ENCODE data around the gene CREB3. TPM values are rescaled to one million over a fixed set of nuclear protein-coding genes. Genes with fewer than 3 reads are reported as not detected.

Gene CREB3
- total RNA-seq, 1 donor = 56.1 TPM

- H3K4me3 ChIP-seq (ENCODE audit: low read depth, low read length) = peak overlapping the region; percentile 79
- no peak for TF ChIP-seq CTCF (IDR thresholded peaks at IDR 0.05; ENCODE audit: insufficient read depth, low read length)
- DNase-seq (ENCODE audit: low read depth) = no peak
Measured at GRCh38 chr9:35687972-35688557, 44.4 kb upstream of the CREB3 start.

DNA sequence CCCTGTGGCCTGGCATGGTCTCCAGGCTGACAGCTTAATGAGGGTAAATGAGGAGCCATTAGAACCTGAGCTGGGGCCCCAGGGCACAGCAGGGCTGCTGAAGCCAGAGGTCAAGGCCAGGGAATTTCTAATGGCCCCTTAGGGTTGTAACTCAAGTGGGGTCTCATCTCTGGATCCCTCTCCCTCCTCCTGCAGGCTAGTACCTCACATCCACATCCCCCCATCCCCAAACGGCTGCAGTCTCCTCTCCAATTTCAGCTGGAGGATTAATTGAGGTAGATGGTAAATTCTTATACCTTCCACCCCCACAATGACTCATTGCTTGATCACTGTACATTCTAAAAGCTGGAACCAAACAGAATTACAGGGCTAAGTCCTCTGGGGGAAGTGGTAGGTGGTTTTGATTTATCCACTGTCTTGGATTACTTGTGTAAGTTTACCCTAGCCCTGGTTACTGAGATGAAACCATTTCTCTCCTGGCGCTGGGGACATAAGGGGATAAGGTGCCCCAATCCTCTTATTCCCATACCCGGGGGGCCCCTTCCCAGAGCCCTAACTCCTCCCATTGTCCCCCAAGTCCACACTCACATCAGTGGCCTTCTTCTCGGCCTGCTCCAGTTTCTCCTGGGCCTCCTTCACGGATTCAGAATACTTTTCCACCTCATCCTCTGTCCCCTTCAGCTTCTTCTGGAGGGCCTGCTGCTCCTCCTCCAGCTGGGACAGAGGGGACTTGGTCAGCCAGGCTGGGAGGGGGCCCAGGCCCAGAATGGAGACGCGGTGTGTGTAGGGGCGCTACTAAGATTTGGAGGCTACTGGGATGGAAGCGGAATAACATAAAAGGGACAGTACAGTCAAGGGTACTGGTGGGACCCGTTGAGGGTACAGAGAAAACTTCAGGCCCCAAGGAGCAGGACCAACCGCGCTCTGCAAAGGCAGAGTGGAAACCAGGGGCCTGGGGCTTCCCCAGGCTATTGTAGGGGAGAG lies 43.6 kb upstream of the CREB3 start:
- peak; percentile 84 for DNase-seq (ENCODE audit: low read depth)
- peak overlapping the region; percentile 79 for H3K4me3 ChIP-seq (ENCODE audit: low read depth, low read length)
- no peak for TF ChIP-seq CTCF (IDR thresholded peaks at IDR 0.05; ENCODE audit: insufficient read depth, low read length)

DNA sequence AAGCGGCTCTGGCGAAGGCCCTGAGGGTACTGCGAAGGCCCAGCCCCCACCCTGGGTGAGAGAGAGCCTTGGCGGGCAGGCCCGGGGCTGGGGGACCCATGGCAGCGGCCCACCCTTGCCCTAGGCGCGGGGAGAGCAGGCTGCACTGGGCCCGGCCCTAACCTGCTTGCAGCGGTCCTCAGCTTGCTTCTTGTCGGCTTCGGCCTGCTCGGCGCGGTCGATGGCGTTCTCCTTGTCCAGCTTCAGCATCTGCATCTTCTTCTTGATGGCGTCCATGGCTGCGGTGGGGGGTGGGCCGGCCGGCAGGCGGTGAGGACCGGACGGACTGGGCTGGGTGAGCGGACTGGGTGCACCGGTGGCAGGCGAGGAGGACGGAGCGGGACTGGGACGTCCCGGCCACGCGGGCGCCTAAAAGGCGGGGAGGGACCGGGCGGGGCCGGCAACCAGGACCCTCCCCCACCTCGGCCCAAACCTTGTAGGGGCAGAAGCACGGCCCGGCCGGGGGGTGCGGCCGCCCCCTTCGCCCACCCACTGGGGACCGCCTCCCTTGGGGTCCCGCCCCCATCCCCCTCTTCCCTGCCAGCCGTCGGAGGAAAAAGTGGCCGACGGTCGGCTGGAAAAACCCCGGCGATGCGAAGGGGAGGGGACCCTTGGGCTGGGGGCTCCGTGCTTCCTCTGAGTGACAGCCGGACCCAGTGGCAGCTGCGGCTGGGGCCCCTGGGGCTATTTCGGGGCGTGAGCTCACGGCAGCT lies 42.7 kb upstream of the CREB3 start, which contains the start of gene TPM2:
TPM2 (minus strand) TSS at position 384 of the 752 bp plus-strand sequence; CDS start at position 276, 108 bp downstream.
- DNase-seq (ENCODE audit: low read depth) = peak; percentile 68
- peak within 1 kb of the TSS; percentile 79 for H3K4me3 ChIP-seq (ENCODE audit: low read depth, low read length)
- TF ChIP-seq CTCF (IDR thresholded peaks at IDR 0.05; ENCODE audit: insufficient read depth, low read length) = no peak

DNA sequence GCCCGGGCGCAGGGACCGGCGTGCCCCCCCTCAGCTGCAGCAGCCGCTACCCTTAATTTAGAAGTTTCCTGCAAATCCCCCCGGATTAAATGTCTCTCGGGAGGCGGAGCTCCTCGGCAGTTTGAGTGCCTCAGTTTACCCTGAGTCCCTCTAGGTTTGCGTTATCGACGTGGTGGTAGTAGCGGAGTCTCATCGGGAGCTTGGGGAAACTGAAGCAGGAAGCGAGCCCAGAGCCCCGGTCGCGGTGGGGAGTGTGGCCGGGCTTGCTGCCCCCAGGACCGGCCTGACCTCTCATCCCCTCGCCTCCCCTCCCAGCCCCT lies 42.2 kb upstream of the CREB3 start:
- H3K4me3 ChIP-seq (ENCODE audit: low read depth, low read length) = peak overlapping the region; percentile 79
- no peak for TF ChIP-seq CTCF (IDR thresholded peaks at IDR 0.05; ENCODE audit: insufficient read depth, low read length)
- peak; percentile 44 for DNase-seq (ENCODE audit: low read depth)

GRCh38 chr9:35690614-35691333 lies 41.7 kb upstream of the CREB3 start:
- peak; percentile 71 for DNase-seq (ENCODE audit: low read depth)
- H3K4me3 ChIP-seq (ENCODE audit: low read depth, low read length) = peak overlapping the region; percentile 79
- no peak for TF ChIP-seq CTCF (IDR thresholded peaks at IDR 0.05; ENCODE audit: insufficient read depth, low read length)

DNA sequence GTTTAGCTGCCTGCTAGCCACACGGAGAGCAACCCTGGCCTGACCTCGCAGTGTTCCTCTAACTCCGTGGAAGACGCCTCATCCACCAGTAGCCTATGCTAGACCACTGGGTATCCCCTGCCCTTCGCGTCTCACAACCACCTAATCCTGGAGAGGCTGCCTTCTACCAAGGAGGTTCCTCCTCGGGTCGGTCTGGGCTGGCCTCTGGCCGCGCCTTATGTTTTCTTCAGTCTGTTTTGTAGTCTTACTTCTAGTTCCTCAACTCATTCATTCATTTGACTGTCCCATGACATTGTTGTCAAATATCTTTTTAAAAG lies 41.2 kb upstream of the CREB3 start:
- DNase-seq (ENCODE audit: low read depth) = no peak
- TF ChIP-seq CTCF (IDR thresholded peaks at IDR 0.05; ENCODE audit: insufficient read depth, low read length) = no peak
- peak overlapping the region; percentile 79 for H3K4me3 ChIP-seq (ENCODE audit: low read depth, low read length)
